ENCODE data around the gene TFF3.

DNA sequence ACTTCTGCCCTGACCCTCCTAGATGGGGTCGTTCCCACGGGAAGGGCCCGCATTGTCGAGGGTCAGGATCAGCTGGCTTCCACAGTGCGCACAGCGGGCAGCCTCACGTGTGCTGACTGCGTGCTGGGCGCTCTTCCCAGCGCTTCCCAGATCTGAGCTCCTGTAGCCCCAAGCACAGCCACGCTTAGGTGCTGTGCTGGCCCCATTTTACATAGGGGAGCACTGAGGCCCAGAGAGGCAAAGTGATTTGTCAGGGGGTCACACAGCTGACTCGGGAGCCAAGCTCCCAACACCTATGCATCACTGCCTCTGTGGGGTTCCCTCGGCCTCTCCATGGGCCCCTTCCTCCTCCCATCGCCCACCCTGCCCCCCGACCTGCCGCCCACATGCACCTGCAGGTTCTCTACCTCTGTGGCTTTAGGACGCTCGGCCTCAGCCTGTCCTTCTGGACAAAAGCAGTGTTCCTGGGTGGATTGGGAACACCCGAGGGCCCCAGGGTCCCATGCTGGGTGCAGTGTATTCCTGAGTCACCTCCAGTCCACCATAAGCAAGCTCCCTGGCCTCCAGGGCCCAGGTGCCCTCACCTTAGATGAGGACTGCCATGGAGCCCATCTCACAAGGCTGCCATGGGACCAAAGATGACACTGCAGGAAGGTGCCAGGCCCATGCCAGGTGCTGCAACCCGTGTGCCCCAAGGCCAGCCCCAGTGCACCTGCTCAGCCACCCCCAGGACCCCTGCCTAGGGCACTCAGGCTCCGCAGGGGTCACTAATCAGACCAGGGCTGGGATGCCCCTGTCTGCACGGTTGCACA, 23.3 kb downstream of the TFF3 start:
- TF ChIP-seq, protein P1, sequence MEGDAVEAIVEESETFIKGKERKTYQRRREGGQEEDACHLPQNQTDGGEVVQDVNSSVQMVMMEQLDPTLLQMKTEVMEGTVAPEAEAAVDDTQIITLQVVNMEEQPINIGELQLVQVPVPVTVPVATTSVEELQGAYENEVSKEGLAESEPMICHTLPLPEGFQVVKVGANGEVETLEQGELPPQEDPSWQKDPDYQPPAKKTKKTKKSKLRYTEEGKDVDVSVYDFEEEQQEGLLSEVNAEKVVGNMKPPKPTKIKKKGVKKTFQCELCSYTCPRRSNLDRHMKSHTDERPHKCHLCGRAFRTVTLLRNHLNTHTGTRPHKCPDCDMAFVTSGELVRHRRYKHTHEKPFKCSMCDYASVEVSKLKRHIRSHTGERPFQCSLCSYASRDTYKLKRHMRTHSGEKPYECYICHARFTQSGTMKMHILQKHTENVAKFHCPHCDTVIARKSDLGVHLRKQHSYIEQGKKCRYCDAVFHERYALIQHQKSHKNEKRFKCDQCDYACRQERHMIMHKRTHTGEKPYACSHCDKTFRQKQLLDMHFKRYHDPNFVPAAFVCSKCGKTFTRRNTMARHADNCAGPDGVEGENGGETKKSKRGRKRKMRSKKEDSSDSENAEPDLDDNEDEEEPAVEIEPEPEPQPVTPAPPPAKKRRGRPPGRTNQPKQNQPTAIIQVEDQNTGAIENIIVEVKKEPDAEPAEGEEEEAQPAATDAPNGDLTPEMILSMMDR (IDR thresholded peaks at IDR 0.05 in 4 of 5, conservative IDR thresholded peaks at IDR 0.05 in 1 of 5) = no peak
- TF ChIP-seq POLR2A (IDR thresholded peaks at IDR 0.05) = no peak
